ENCODE results near the gene GLMP. TPM values are rescaled to one million over a fixed set of nuclear protein-coding genes. Genes with fewer than 3 reads are reported as not detected.

The GLMP gene
- total RNA-seq, 1 donor from 2014 or later = 97.2 TPM

- Mint-ChIP-seq H3K4me3 (ENCODE audit: unreplicated experiment) (peak overlapping the region; percentile 89), H3K9me3 (ENCODE audit: unreplicated experiment) (no peaks in the 10 kb centered on the region), H3K36me3 (ENCODE audit: low read depth, unreplicated experiment) (peaks cover 5% of the 10 kb centered on the region), H3K27ac (ENCODE audit: unreplicated experiment) (peak overlapping the region; percentile 91), H3K4me1 (ENCODE audit: unreplicated experiment) (peaks cover 15% of the 10 kb centered on the region), H3K27me3 (ENCODE audit: unreplicated experiment) (peaks cover 6% of the 10 kb centered on the region)
- TF ChIP-seq CTCF (IDR thresholded peaks at IDR 0.05; ENCODE audit: unreplicated experiment) = no peak
- peak; percentile 79 for DNase-seq (ENCODE audit: low spot score)
Observed at GRCh38 chr1:156291226-156292061, 4.0 kb downstream of the GLMP start.

GRCh38 chr1:156289857-156290256 is 5.6 kb downstream of the GLMP start:
- Mint-ChIP-seq H3K36me3 (ENCODE audit: low read depth, unreplicated experiment) (peaks cover 9% of the 10 kb centered on the region), H3K4me3 (ENCODE audit: unreplicated experiment) (no peak overlapping the region), H3K4me1 (ENCODE audit: unreplicated experiment) (peaks cover 8% of the 10 kb centered on the region), H3K9me3 (ENCODE audit: unreplicated experiment) (no peaks in the 10 kb centered on the region), H3K27ac (ENCODE audit: unreplicated experiment) (no peak overlapping the region), H3K27me3 (ENCODE audit: unreplicated experiment) (peaks cover 6% of the 10 kb centered on the region)
- DNase-seq (ENCODE audit: low spot score) = no peak
- no peak for TF ChIP-seq CTCF (IDR thresholded peaks at IDR 0.05; ENCODE audit: unreplicated experiment)

GRCh38 chr1:156286061-156286460 is 9.4 kb downstream of the GLMP start:
- Mint-ChIP-seq H3K9me3 (ENCODE audit: unreplicated experiment) (no peaks in the 10 kb centered on the region), H3K36me3 (ENCODE audit: low read depth, unreplicated experiment) (peaks cover 5% of the 10 kb centered on the region), H3K4me3 (ENCODE audit: unreplicated experiment) (no peak overlapping the region), H3K27me3 (ENCODE audit: unreplicated experiment) (peaks cover 5% of the 10 kb centered on the region), H3K27ac (ENCODE audit: unreplicated experiment) (peak overlapping the region; percentile 30), H3K4me1 (ENCODE audit: unreplicated experiment) (peaks cover 18% of the 10 kb centered on the region)
- no peak for TF ChIP-seq CTCF (IDR thresholded peaks at IDR 0.05; ENCODE audit: unreplicated experiment)
- no peak for DNase-seq (ENCODE audit: low spot score)

- Mint-ChIP-seq H3K27ac (ENCODE audit: unreplicated experiment) (no peak overlapping the region), H3K4me1 (ENCODE audit: unreplicated experiment) (peaks cover 21% of the 10 kb centered on the region), H3K4me3 (ENCODE audit: unreplicated experiment) (no peak overlapping the region), H3K36me3 (ENCODE audit: low read depth, unreplicated experiment) (peaks cover 5% of the 10 kb centered on the region), H3K9me3 (ENCODE audit: unreplicated experiment) (no peaks in the 10 kb centered on the region), H3K27me3 (ENCODE audit: unreplicated experiment) (peaks cover 3% of the 10 kb centered on the region)
- no peak for TF ChIP-seq CTCF (IDR thresholded peaks at IDR 0.05; ENCODE audit: unreplicated experiment)
- no peak for DNase-seq (ENCODE audit: low spot score)
Observed at GRCh38 chr1:156285437-156285836, 10.0 kb downstream of the GLMP start.

- Mint-ChIP-seq H3K36me3 (ENCODE audit: low read depth, unreplicated experiment) (peaks cover 5% of the 10 kb centered on the region), H3K4me3 (ENCODE audit: unreplicated experiment) (no peak overlapping the region), H3K4me1 (ENCODE audit: unreplicated experiment) (peaks cover 21% of the 10 kb centered on the region), H3K9me3 (ENCODE audit: unreplicated experiment) (no peaks in the 10 kb centered on the region), H3K27ac (ENCODE audit: unreplicated experiment) (no peak overlapping the region), H3K27me3 (ENCODE audit: unreplicated experiment) (peaks cover 3% of the 10 kb centered on the region)
- TF ChIP-seq CTCF (IDR thresholded peaks at IDR 0.05; ENCODE audit: unreplicated experiment) = no peak
- no peak for DNase-seq (ENCODE audit: low spot score)
Observed at GRCh38 chr1:156284757-156285156, 10.7 kb downstream of the GLMP start.

All from endothelial cell (in vitro differentiated cells).